Endodermal cell (in vitro differentiated cells): Measurements from ENCODE around the gene TMEM272. TPM values are rescaled to one million over a fixed set of nuclear protein-coding genes. Genes with fewer than 3 reads are reported as not detected.

Experiments
- DNase-seq: peaks from one replicate; pipeline ENCODE4 v3.0.0-alpha.2; 2017
- H3K27ac ChIP-seq: 2 replicates; pipeline ENCODE4 v1.5.1; 2013; ENCODE audit warnings: mild to moderate bottlenecking, low read depth, low read length, moderate library complexity
- H3K27me3 ChIP-seq: 2 replicates; pipeline ENCODE4 v1.6.1; 2013; ENCODE audit warnings: mild to moderate bottlenecking, low read length, moderate library complexity; ENCODE audit not compliant: insufficient read depth, control insufficient read depth, poor library complexity, severe bottlenecking
- H3K36me3 ChIP-seq: 2 replicates; pipeline ENCODE4 v1.7.0; 2013; ENCODE audit warnings: mild to moderate bottlenecking, low read length, moderate library complexity; ENCODE audit not compliant: control insufficient read depth, insufficient read depth
- H3K4me1 ChIP-seq: one replicate; pipeline ENCODE4 v1.7.0; 2013; ENCODE audit warnings: low read length; ENCODE audit not compliant: control insufficient read depth, insufficient read depth
- H3K4me3 ChIP-seq: 2 replicates; pipeline ENCODE4 v1.5.1; 2013; ENCODE audit warnings: mild to moderate bottlenecking, low read length, moderate library complexity
- H3K9ac ChIP-seq: 2 replicates; pipeline ENCODE4 v1.6.1; 2013; ENCODE audit warnings: mild to moderate bottlenecking, low read length, moderate library complexity; ENCODE audit not compliant: poor library complexity, severe bottlenecking; ENCODE audit errors: extremely low read depth
- H3K9me3 ChIP-seq: 2 replicates; pipeline ENCODE4 v1.6.1; 2013; ENCODE audit warnings: mild to moderate bottlenecking, low read length, moderate library complexity; ENCODE audit not compliant: control insufficient read depth
- H3K27ac Mint-ChIP-seq: 2 replicates; pipeline ENCODE4 v1.8.0; 2020; ENCODE audit warnings: mixed read lengths
- H3K27me3 Mint-ChIP-seq: 2 replicates; pipeline ENCODE4 v1.8.0; 2021; ENCODE audit warnings: mild to moderate bottlenecking, mixed read lengths; ENCODE audit not compliant: insufficient read depth
- H3K36me3 Mint-ChIP-seq: 2 replicates; pipeline ENCODE4 v1.8.0; 2020; ENCODE audit warnings: low read depth, mixed read lengths
- H3K4me1 Mint-ChIP-seq: 2 replicates; pipeline ENCODE4 v1.8.0; 2020; ENCODE audit warnings: mixed read lengths
- H3K4me3 Mint-ChIP-seq: 2 replicates; pipeline ENCODE4 v1.8.0; 2020; ENCODE audit warnings: mild to moderate bottlenecking, moderate library complexity, mixed read lengths
- H3K9me3 Mint-ChIP-seq: 2 replicates; pipeline ENCODE4 v1.8.0; 2020; ENCODE audit warnings: mild to moderate bottlenecking, mixed read lengths
- WGBS, 2 experiments: methylation state at CpG; one replicate each; pipeline versions ENCODE4 v1.1.5 to v1.1.7; 2013; ENCODE audit warnings: missing lambda C conversion rate in 2 of 2, mixed read lengths in 1 of 2; ENCODE audit not compliant: insufficient coverage in 1 of 2, insufficient read length in 1 of 2; 5-methylcytosine and 5-hydroxymethylcytosine counted together
- total RNA-seq, 2 donors: library from RNA; stranded (reverse); fragmentation: NEBNext Ultra II Directional in 1 of 2; extraction: Animal tissue kit (Norgen Biotek cat#: 25700) in 1 of 2; gene quantifications; 2 replicates in 1 of 2; 3 replicates in 1 of 2; pipeline ENCODE4 v1.2.1, GENCODE V29; 2021
- TF ChIP-seq, protein P1 (sequence below): fragments of 200-600 bp; sonication (generic); conservative IDR thresholded peaks from 2 replicates; pipeline ENCODE4 v1.5.0; 2021; ENCODE audit warnings: antibody characterized with exemption, mild to moderate bottlenecking

TMEM272 gene
- total RNA-seq, 2 donors from 2014 or later = 0.62 TPM

DNA sequence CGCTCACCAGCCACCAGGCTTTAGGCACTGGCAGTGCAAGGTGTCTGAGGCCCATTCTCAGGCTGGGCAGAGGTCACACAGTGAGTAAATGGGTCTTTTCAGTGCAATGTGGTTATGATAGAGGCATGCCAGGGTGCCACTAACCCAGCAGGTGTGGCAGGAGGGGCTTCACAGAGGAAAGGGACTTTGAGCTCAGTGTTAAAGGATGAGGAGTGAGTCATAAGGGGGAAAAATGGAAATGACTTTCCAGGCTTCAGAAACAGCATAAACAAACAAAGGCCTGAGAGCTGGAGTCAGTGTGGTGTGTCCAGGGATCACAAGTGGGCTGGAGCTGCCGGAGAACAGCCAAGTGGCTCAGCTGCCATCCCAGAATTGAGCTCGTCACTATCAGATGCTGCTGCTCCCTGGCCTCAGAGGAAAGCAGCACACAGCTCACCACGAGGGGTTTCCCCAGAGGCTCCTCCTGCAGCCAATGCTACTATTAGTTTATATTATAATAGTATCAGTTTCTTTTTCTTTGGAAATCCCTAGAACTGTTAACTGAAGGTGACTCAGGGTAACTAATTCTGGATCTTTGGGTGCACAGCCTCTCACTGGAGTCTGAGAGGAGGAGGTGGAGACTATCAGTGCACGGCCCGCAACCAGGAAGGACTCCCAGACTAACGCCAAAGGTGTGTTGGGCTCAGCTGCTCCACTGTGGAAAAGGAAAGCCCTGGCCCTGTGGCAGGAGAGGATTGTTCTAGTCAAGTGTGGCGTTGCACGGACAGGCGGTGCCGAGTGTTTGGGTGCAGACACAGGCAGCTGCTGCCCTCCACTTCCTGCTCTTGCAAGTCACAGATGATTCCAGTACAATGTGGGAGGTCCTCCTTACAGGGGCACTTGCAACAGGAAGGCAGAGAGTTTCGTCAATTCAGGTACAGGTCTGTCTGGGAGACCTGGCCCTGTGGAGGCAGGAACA, 80.5 kb downstream of the TMEM272 start:
- Histone ChIP-seq H3K9ac (no peak overlapping the region), H3K4me3 (no peak overlapping the region), H3K9me3 (no peaks in the 10 kb centered on the region), H3K27ac (peak overlapping the region; percentile 57), H3K27me3 (no peaks in the 10 kb centered on the region), H3K4me1 (no peaks in the 10 kb centered on the region), H3K36me3 (peaks cover 18% of the 10 kb centered on the region)
- no peaks in the 10 kb centered on the region for H3K9me3 Mint-ChIP-seq
- H3K36me3 Mint-ChIP-seq = peaks cover 24% of the 10 kb centered on the region
- H3K4me3 Mint-ChIP-seq = no peak overlapping the region
- peak overlapping the region; percentile 22 for H3K27ac Mint-ChIP-seq
- WGBS, 2 experiments = 94 to 95% methylated on average over 9 to 12 of the region's 12 CpGs
- H3K4me1 Mint-ChIP-seq = peaks cover 3% of the 10 kb centered on the region
- DNase-seq = no peak
- TF ChIP-seq, protein P1, sequence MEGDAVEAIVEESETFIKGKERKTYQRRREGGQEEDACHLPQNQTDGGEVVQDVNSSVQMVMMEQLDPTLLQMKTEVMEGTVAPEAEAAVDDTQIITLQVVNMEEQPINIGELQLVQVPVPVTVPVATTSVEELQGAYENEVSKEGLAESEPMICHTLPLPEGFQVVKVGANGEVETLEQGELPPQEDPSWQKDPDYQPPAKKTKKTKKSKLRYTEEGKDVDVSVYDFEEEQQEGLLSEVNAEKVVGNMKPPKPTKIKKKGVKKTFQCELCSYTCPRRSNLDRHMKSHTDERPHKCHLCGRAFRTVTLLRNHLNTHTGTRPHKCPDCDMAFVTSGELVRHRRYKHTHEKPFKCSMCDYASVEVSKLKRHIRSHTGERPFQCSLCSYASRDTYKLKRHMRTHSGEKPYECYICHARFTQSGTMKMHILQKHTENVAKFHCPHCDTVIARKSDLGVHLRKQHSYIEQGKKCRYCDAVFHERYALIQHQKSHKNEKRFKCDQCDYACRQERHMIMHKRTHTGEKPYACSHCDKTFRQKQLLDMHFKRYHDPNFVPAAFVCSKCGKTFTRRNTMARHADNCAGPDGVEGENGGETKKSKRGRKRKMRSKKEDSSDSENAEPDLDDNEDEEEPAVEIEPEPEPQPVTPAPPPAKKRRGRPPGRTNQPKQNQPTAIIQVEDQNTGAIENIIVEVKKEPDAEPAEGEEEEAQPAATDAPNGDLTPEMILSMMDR = no peak
- no peaks in the 10 kb centered on the region for H3K27me3 Mint-ChIP-seq

DNA sequence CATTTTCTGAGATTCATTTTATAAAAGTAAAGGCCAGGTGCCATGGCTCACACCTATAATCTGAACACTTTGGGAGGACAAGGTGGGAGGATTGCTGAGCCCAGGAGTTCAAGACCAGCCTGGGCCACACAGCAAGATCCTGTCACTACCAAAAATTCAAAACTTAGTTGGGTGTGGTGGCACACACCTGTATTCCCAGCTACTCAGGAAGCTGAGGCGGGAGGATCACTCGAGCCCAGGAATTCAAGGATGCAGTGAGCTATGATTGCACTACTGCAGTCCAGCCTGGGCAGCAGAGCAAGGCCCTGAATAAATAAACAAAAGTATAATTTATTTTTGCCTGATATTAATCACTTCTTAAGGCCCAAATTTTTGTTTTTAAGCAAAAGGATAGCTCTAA, 81.5 kb downstream of the TMEM272 start:
- H3K27me3 ChIP-seq = no peaks in the 10 kb centered on the region
- no peak overlapping the region for H3K4me3 ChIP-seq
- H3K27ac ChIP-seq = no peak overlapping the region
- no peak overlapping the region for H3K27ac Mint-ChIP-seq
- no peak for DNase-seq
- TF ChIP-seq, protein P1 = no peak
- H3K36me3 ChIP-seq = peaks cover 23% of the 10 kb centered on the region
- no peaks in the 10 kb centered on the region for H3K27me3 Mint-ChIP-seq
- 92 to 97% methylated on average over 2 of the region's 2 CpGs for WGBS, 2 experiments
- H3K36me3 Mint-ChIP-seq = peaks cover 24% of the 10 kb centered on the region
- H3K9me3 Mint-ChIP-seq = no peaks in the 10 kb centered on the region
- no peaks in the 10 kb centered on the region for H3K9me3 ChIP-seq
- H3K9ac ChIP-seq = no peak overlapping the region
- no peak overlapping the region for H3K4me3 Mint-ChIP-seq
- peaks cover under 1% of the 10 kb centered on the region for H3K4me1 Mint-ChIP-seq
- H3K4me1 ChIP-seq = no peaks in the 10 kb centered on the region

Other genes with a start within 250 kb of the TMEM272 start
- 10 to 100 TPM; 13.8 to 19.8 TPM for gene DHRS12, start 41.0 kb downstream of the TMEM272 start, total RNA-seq
- gene CCDC70, start 16.8 kb upstream of the TMEM272 start, total RNA-seq = not detected
- gene ATP7B, start 166.3 kb upstream of the TMEM272 start, total RNA-seq = 10 to 100 TPM; 20.4 to 29.2 TPM
- gene ALG11, start 167.2 kb upstream of the TMEM272 start, total RNA-seq = 10 to 100 TPM; 41.5 to 53.1 TPM
- gene UTP14C, start 179.5 kb upstream of the TMEM272 start, total RNA-seq = 10 to 100 TPM; 20.7 to 22.0 TPM